PC-9 (cell line): Measurements from ENCODE around the gene TRAPPC12. TPM values are rescaled to one million over a fixed set of nuclear protein-coding genes. Genes with fewer than 3 reads are reported as not detected.

ENCODE experiments used
- BruUV-seq: library from RNA; stranded (reverse); fragments of 400-500 nt; replicated peaks from 2 replicates; lab custom pipeline; 2021; lab: Mats Ljungman, UMichigan
- CTCF ChIA-PET: fragments of 300-600 bp; sonication (Branson Sonifier 250); formaldehyde crosslinking; loops from one replicate; lab custom pipeline; 2022; ENCODE audit warnings: antibody characterized with exemption; lab: Charles Lee
- POLR2A ChIA-PET: fragments of 300-600 bp; sonication (Branson Sonifier 250); formaldehyde crosslinking; loops from one replicate; lab custom pipeline; 2022; ENCODE audit warnings: antibody characterized with exemption; ENCODE audit not compliant: unreplicated experiment; lab: Charles Lee
- DNase-seq, 2 experiments: peaks; one replicate each; pipeline versions ENCODE4 v3.0.0 to v3.0.0-alpha.2; 2015 to 2022; ENCODE audit warnings: mixed read lengths in 1 of 2
- H2AFZ ChIP-seq: fragments of 200-600 bp; sonication (generic); 2 replicates; pipeline ENCODE4 v1.8.1; 2017; ENCODE audit warnings: antibody characterized with exemption
- H3F3A ChIP-seq: fragments of 200-600 bp; sonication (generic); 2 replicates; pipeline ENCODE4 v1.8.1; 2017; ENCODE audit warnings: antibody characterized with exemption, mild to moderate bottlenecking, low read depth; ENCODE audit not compliant: insufficient read depth
- H3K27ac ChIP-seq: fragments of 200-600 bp; sonication (generic); 2 replicates; pipeline ENCODE4 v1.6.1; 2016; ENCODE audit warnings: mixed run types
- H3K27me3 ChIP-seq: fragments of 200-600 bp; sonication (generic); 2 replicates; pipeline ENCODE4 v1.6.1; 2016; ENCODE audit warnings: low read depth, mixed run types; ENCODE audit not compliant: insufficient read depth
- H3K36me3 ChIP-seq: fragments of 200-600 bp; sonication (generic); 2 replicates; pipeline ENCODE4 v1.6.1; 2016; ENCODE audit warnings: low read depth, mixed run types
- H3K4me1 ChIP-seq: fragments of 200-600 bp; sonication (generic); replicated peaks from 2 replicates; pipeline ENCODE4 v1.6.1; 2016; ENCODE audit warnings: mixed run types; ENCODE audit not compliant: insufficient read depth
- H3K4me2 ChIP-seq: fragments of 200-600 bp; sonication (generic); 2 replicates; pipeline ENCODE4 v1.6.1; 2017; ENCODE audit warnings: mixed run types
- H3K4me3 ChIP-seq: fragments of 200-600 bp; sonication (generic); 2 replicates; pipeline ENCODE4 v1.6.1; 2016; ENCODE audit warnings: mixed run types
- H3K79me2 ChIP-seq: fragments of 200-600 bp; sonication (generic); 2 replicates; pipeline ENCODE4 v1.6.1; 2017; ENCODE audit warnings: low read depth, mixed run types
- H3K9me2 ChIP-seq: fragments of 200-600 bp; sonication (generic); 2 replicates; pipeline ENCODE4 v1.8.1; 2017; ENCODE audit warnings: mild to moderate bottlenecking; ENCODE audit not compliant: insufficient read depth
- H3K9me3 ChIP-seq: fragments of 200-600 bp; sonication (generic); 2 replicates; pipeline ENCODE4 v1.8.1; 2016; ENCODE audit warnings: low read depth; ENCODE audit not compliant: insufficient read depth
- H4K20me1 ChIP-seq: fragments of 200-600 bp; sonication (generic); 2 replicates; pipeline ENCODE4 v1.8.1; 2017; ENCODE audit not compliant: insufficient read depth
- EZH2 ChIP-seq: fragments of 200-600 bp; sonication (generic); IDR thresholded peaks from 2 replicates; pipeline ENCODE4 v1.8.0; 2017; ENCODE audit warnings: antibody characterized with exemption, low read depth
- intact Hi-C: fragments of 100-400 bp; cut with micrococcal nuclease; formaldehyde crosslinking; loops from one replicate; pipeline ENCODE4 v1.10.0; 2022; ENCODE audit not compliant: unreplicated experiment
- total RNA-seq: library from RNA; stranded (reverse); gene quantifications from 2 replicates; pipeline ENCODE4 v1.2.3, GENCODE V29; 2021
- TF ChIP-seq, protein P1 (sequence below): fragments of 200-600 bp; sonication (generic); conservative IDR thresholded peaks from 2 replicates; pipeline ENCODE4 v1.6.1; 2017; ENCODE audit warnings: mixed run types, antibody characterized with exemption, mild to moderate bottlenecking, moderate library complexity

The TRAPPC12 gene
- total RNA-seq, 1 experiment from 2014 or later = 69.3 TPM

GRCh38 chr2:3348767-3349166 lies 30.7 kb upstream of the TRAPPC12 start:
- peaks cover 10% of the 10 kb centered on the region for H3K36me3 ChIP-seq
- H2AFZ ChIP-seq = no peak overlapping the region
- TF ChIP-seq, protein P1, sequence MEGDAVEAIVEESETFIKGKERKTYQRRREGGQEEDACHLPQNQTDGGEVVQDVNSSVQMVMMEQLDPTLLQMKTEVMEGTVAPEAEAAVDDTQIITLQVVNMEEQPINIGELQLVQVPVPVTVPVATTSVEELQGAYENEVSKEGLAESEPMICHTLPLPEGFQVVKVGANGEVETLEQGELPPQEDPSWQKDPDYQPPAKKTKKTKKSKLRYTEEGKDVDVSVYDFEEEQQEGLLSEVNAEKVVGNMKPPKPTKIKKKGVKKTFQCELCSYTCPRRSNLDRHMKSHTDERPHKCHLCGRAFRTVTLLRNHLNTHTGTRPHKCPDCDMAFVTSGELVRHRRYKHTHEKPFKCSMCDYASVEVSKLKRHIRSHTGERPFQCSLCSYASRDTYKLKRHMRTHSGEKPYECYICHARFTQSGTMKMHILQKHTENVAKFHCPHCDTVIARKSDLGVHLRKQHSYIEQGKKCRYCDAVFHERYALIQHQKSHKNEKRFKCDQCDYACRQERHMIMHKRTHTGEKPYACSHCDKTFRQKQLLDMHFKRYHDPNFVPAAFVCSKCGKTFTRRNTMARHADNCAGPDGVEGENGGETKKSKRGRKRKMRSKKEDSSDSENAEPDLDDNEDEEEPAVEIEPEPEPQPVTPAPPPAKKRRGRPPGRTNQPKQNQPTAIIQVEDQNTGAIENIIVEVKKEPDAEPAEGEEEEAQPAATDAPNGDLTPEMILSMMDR = no peak
- TF ChIP-seq EZH2 = no peak
- H3K4me2 ChIP-seq = no peak overlapping the region
- ChIA-PET POLR2A (no interaction called here), CTCF (no interaction called here)
- H4K20me1 ChIP-seq = no peaks in the 10 kb centered on the region
- H3K27ac ChIP-seq = no peak overlapping the region
- no peaks in the 10 kb centered on the region; the same call in 1 of the 2 replicates for H3K79me2 ChIP-seq
- no peaks in the 10 kb centered on the region for H3K27me3 ChIP-seq
- BruUV-seq = no TSS peak
- intact Hi-C loops = no loop called here
- no peak for DNase-seq
- no peak overlapping the region for H3K4me3 ChIP-seq
- no peaks in the 10 kb centered on the region for H3K4me1 ChIP-seq
- no peaks in the 10 kb centered on the region for H3K9me3 ChIP-seq
- H3K9me2 ChIP-seq = no peaks in the 10 kb centered on the region
- H3F3A ChIP-seq = no peaks in the 10 kb centered on the region

GRCh38 chr2:3349211-3349693 lies 30.2 kb upstream of the TRAPPC12 start:
- no peak for TF ChIP-seq EZH2
- TF ChIP-seq, protein P1 = no peak
- CTCF ChIA-PET = no interaction called here
- H3F3A ChIP-seq = no peaks in the 10 kb centered on the region
- no TSS peak for BruUV-seq
- no peaks in the 10 kb centered on the region; the same call in 1 of the 2 replicates for H3K79me2 ChIP-seq
- no peak overlapping the region for H2AFZ ChIP-seq
- DNase-seq = no peak
- POLR2A ChIA-PET = no interaction called here
- H3K27me3 ChIP-seq = no peaks in the 10 kb centered on the region
- no peak overlapping the region for H3K4me3 ChIP-seq
- intact Hi-C loops = no loop called here
- H3K4me1 ChIP-seq = no peaks in the 10 kb centered on the region
- H3K4me2 ChIP-seq = no peak overlapping the region
- no peaks in the 10 kb centered on the region for H4K20me1 ChIP-seq
- H3K36me3 ChIP-seq = peaks cover 11% of the 10 kb centered on the region
- H3K9me2 ChIP-seq = no peaks in the 10 kb centered on the region
- no peak overlapping the region for H3K27ac ChIP-seq
- H3K9me3 ChIP-seq = no peaks in the 10 kb centered on the region

DNA sequence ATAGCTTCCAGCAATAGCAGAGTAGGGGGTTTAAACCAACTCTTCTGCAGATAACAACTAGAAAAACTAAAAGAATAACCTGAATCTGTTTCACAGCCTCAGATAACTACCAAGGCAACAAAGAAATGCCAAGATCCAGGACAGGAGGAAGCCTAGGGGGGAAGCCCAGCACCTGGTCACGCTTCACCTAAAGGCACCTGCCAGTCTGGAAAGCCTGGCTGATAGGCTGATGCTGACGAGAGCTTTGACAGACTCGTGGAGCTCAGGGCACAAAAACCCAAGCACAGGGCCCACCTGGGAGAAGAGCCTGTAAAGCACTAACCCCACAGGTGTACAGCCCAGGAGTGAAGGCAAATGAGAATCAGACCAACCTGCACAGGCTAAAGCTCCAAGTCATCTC lies 24.5 kb upstream of the TRAPPC12 start:
- Histone ChIP-seq H3F3A (no peaks in the 10 kb centered on the region), H3K4me1 (no peaks in the 10 kb centered on the region), H4K20me1 (peaks cover 13% of the 10 kb centered on the region), H3K4me3 (no peak overlapping the region), H3K27me3 (no peaks in the 10 kb centered on the region), H3K9me2 (no peaks in the 10 kb centered on the region), H3K79me2 (peaks cover 31% of the 10 kb centered on the region), H3K4me2 (no peak overlapping the region), H3K36me3 (peaks cover 15% of the 10 kb centered on the region), H2AFZ (no peak overlapping the region), H3K9me3 (no peaks in the 10 kb centered on the region), H3K27ac (no peak overlapping the region)
- TF ChIP-seq, protein P1 = no peak
- TF ChIP-seq EZH2 = no peak
- POLR2A ChIA-PET = no interaction called here
- no peak for DNase-seq
- CTCF ChIA-PET = no interaction called here
- no TSS peak for BruUV-seq
- intact Hi-C loops = no loop called here
